Suppressor macrophage (primary cell): ENCODE measurements around the gene SUPT3H.

Source experiments
- DNase-seq, 4 experiments: peaks; one replicate each; pipeline ENCODE4 v3.0.0-alpha.2; 2020 to 2022

Gene SUPT3H

GRCh38 chr6:44995486-44996132, 382.1 kb downstream of the SUPT3H start:
- DNase-seq, result no peak

GRCh38 chr6:44989391-44989790, 388.3 kb downstream of the SUPT3H start:
- peak in 2 of 4 experiments; percentile 26 to 36 for DNase-seq

DNA sequence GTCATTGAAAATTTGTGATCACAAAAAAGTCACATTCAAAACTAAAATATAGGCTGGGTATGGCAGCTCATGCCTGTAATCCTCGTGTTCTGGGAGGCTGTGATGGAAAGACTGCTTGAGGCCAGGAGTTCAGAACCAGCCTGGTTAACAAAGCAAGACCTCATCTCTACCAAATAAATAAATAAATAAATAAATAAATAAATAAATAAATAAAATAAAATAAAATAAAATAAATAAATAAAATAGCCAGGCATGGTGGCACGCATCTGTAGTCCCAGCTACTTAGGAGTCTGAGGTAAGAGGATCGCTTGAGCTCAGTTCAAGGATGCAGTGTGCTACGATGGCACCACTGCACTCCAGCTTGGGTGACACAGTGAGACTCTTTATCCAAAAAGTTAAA, 392.7 kb downstream of the SUPT3H start:
- DNase-seq, result no peak

DNA sequence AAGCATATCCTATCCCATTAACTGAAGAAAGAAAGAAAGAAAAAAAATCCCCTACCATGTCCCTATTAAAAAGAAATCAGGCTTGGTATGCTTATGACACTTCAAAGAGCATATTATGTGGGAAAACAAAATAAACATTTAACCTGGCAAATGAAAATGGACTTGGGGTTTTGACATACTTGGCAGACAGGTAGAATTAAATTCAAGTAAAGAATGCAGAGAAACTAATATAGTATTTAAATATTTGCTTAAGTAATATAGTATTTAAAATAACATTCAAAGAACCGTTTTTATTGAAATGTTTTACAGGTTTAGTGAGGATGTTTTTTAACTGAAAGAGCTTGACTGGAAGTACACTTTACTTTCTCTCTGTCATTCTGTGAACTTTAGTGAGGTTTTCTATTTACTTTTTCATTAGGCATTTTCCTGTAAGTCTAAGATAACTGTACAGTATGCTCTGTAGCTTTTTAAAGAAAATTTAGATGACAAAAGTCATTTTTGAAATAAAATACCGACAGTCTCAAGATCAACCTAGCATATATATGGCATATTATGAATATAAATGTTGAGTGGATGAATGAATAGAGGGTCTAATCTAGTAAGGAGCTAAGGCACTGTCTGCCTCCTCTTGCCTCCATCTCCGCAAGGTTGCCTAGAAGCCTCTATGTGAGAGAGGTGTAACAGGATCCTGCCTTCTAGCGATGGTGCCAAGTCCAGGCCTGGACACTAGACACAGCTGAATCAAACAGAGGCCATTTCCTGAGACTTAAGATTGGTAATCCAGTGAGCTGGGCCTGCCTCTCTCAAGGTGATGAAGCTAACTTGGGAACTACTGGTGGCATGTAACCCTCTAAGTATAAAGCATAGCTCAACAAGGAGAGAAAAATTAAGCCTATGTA, 394.0 kb downstream of the SUPT3H start:
- DNase-seq, result no peak

GRCh38 chr6:44980841-44981240, 396.9 kb downstream of the SUPT3H start:
- no peak for DNase-seq

- DNase-seq, result peak in 3 of 4 experiments; percentile 7 to 45 (median 35)
Measured at GRCh38 chr6:44976677-44977641, 400.8 kb downstream of the SUPT3H start.

- peak in 2 of 4 experiments; percentile 13 to 26 for DNase-seq
Measured at GRCh38 chr6:44974511-44974910, 403.2 kb downstream of the SUPT3H start.

DNA sequence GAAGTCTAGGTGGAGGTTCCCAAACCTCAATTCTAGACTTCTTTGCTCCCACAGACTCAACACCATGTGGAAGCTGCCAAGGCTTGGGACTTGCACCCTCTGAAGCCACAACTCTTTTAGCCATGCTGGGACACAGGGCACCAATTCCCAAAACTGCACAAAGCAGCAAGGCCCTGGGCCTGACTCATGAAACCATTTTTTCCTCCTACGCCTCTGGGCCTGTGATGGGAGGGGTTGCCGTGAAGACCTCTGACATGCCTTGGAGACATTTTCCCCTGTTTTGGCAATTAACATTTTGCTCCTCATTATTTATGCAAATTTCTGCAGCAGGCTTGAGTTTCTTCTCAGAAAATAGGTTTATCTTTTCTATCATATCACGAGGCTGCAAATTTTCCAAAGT, 405.0 kb downstream of the SUPT3H start:
- no peak for DNase-seq

- peak in 2 of 4 experiments; percentile 57 to 60 for DNase-seq
Measured at GRCh38 chr6:44969446-44970185, 408.1 kb downstream of the SUPT3H start.

DNA sequence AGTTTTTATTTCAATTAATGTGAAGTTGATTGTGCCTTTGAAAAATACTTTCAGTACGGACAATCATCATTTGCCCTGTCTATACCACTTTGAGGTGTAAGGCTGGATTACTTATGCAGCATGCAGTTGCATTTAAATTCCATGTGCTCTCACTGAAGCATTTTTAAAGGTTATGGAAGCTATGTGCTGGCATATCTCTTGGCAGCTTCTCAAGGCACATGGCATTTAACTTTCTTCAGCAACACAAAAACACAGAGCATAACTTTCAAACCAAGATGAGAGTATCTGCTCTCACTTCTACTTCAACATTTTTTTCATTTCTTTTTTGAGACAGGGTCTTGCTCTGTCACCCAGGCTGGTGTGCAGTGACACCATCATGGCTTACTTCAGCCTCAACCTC, 410.3 kb downstream of the SUPT3H start:
- DNase-seq, result no peak

DNA sequence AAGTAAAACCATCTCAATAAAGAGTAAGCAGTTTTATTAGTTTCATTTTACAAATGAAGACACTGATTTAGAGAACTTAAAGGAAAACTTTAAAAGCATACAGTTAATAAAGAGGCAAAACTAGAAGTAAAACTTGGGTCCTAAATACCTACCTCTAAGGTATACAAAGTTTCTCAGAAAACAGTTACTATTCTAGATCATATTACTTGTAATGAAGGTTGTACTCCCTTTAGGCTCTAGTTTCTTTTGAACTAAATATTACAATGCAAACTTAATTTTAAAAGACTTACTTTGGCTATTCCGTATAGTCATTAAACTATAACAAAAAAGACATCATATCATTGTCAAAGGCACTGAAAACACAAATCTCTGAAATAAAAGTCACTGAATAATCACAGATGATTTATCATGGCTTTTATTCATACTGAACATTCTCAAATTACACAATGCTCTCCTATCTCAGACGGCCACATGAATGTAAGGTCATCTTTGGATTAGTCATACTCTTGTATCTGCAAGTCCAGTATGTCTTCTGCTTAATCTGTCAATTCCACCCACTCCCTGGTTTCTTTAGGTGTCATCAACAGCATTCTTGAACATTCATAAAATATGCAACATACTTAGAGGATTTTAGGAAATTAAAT, 411.2 kb downstream of the SUPT3H start:
- DNase-seq, result peak; percentile 42 to 88 (median 67)

DNA sequence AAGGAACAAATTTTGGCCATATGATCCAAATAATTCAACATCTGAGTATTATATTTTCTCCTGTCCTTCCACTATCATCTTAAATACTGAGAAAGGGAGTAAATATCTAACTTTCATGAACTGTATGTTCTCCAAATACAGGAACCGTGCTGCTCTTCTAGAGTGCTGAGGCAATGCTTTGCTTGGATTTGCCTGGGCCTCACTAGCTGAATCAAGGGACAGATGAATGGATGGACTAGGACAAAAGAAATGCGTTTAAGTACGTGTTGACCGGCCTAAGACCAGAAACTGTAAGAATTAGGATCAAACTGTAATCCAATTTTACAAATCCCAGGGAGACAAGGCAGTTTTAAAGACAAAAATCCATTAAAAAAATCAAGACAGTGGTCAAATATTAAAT, 412.0 kb downstream of the SUPT3H start:
- DNase-seq, result peak in 1 of 4 experiments; percentile 27

- DNase-seq, result peak in 3 of 4 experiments; percentile 12 to 64 (median 63)
Measured at GRCh38 chr6:44960898-44961297, 416.8 kb downstream of the SUPT3H start.

DNA sequence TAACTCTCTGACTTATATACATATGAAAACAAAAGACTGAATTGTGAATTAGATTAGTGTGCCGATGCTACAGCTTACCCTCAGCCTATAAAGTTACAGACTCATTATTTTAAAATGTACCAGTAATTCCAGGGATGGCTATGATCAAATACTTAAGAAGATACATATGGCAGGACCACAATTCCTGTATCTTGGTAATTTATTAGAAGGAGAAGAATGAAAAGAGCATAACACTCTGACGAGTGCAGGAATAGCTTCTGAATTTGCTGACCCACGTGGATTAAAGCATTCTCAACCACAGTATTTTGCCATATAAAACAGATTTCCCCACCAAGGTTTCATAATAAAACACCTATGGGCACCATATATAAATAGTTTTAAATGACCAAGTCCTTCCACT, 418.1 kb downstream of the SUPT3H start:
- no peak for DNase-seq

DNA sequence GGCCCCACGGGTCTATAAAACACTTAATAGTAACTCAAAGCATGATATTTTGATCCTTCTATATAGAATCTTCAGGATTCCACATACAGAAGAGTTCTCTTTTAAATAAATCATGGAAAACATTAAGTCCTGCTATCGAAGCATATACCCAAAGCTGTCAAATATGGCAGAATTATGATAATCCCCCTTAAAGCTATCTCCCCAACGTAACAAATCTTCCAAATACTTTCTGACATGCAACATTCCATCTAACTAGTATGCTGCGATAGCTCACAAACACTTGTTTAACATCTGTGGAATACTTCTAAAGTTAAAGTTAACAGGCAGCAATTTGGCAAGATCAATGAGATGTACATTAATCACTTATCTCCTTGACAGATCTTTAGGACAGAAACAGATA, 420.6 kb downstream of the SUPT3H start:
- DNase-seq, result no peak

DNA sequence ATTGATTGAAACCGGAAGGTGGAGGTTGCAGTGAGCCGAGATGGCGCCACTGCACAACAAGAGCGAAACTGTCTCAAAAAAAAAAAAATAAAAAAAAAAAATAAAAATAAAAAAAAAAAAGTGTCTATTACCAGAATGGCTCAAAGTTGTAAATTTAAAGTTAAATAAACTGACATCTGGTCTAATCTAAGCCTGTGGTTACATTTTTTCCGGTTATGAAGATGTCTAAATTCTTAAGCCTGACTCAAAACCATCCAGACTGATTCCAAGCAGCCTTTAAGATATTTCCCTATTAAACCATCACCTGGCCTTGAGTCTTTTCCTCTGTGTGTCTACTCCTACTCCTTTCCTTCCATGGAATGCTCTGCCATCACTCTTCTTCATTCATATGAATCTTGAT, 421.3 kb downstream of the SUPT3H start:
- no peak for DNase-seq

DNA sequence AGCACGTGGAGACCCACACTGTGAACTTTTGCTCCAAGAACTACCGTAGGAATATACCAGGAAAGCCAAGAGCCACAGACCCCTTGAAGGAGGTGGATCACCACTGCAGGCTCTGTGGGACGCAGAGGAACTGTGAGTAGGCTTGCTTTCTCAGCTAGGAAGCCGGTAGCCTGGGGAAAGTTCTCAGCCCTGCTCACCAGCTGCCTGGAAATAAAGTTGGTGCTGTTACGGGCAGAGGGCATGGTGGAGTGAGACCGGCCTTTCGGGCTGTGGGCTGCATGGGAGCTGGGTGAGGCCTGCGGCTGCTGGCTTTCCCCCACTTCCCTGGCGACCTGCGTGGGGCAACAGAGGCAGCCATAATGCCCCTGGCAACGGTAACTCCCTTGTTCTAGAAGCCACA, 422.6 kb downstream of the SUPT3H start:
- no peak for DNase-seq

DNA sequence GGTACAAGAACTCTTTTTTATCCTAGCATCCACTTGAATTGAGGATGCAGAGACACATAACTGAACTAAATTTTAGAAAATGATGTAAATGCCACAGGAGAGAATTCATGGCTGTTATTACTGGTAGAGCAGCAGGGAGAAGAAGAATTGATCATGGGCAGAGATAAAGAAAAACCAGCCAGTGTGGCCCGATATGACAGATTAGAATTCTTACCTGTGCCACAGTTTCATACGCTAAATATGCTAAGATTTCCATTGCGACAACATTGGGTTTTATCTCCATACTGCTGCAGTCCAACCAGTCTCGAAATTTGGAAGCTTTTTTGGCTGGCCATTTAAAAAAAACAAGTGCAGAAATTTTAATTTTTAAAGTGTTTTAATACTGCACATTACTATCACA, 423.5 kb downstream of the SUPT3H start:
- no peak for DNase-seq

GRCh38 chr6:44951253-44951747, 426.4 kb downstream of the SUPT3H start:
- no peak for DNase-seq

DNA sequence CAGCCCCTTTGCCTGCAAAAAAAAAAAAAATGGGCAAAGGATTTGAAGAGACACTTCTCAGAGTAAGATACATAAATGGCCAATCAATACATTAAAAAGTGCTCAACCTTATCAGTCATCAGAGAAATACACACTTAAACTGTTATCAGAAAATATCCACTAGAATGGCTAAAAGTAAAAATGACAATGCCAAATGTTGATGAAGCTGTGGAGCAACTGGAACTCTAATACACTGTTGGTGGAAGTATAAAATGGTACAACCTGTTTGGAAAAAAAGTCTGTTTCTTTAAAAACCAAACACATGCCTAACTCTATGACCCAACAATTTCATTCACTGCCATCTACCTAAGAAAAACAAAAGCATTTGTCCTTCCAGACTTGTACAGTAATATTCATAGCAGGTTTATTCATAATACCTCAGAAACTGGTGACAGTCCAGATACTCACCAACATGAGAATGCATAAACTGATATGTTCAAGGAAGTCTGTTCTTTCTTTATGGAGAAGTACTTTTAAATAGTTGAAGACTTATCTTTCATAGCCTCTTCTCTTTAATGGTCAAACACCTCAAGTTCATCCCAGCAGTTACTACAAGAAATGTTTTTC, 428.0 kb downstream of the SUPT3H start:
- DNase-seq, result no peak

DNA sequence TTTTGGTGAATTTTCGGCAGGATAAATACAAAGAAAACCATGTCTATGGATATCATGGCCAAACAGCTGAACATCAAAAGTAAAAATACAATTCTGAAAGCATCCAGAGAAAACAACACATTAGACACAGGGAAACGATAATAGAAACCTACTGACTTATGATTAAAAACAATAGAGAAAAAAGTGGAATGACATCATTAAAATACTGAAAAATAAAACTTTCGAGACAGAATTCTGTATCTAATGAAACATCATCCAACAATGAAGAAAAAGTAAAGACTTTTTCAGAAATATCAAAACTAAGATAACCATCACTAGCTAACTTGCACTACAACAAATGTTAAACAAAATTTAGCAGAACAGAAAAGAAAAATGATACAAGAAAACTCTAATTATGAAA, 434.2 kb downstream of the SUPT3H start:
- DNase-seq, result no peak
